ENCODE measurements around the gene PAPPA. TPM values are rescaled to one million over a fixed set of nuclear protein-coding genes. Genes with fewer than 3 reads are reported as not detected.

Gene PAPPA
- total RNA-seq, 1 experiment from 2014 or later = 3.9 TPM

DNA sequence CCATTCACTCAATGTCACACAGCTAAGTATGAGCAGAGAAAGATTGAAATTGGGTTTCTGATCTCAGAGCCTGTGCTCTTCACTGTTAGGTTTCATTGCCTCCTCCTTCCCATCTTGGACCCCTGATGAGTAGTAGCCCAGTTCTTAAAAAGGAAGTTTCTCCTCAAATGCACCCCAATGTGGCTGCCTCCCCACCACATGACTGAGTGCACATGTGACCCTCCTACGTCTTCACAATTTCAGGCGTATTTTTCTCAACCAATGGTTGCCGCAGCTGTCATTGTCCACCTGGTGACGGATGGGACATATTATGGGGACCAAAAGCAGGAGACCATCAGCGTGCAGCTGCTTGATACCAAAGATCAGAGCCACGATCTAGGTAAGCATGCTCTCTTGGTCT is 178.5 kb downstream of the PAPPA start:
- Histone ChIP-seq H3K4me3 (no peak overlapping the region), H3K36me3 (ENCODE audit: low read depth) (no peaks in the 10 kb centered on the region), H3F3A (ENCODE audit: insufficient read depth, low read depth) (peaks cover 5% of the 10 kb centered on the region; the same call in 1 of the 2 replicates), H3K27me3 (ENCODE audit: insufficient read depth, low read depth) (no peaks in the 10 kb centered on the region), H3K9me3 (ENCODE audit: insufficient read depth, low read depth) (no peaks in the 10 kb centered on the region), H4K20me1 (ENCODE audit: insufficient read depth) (no peaks in the 10 kb centered on the region), H2AFZ (no peak overlapping the region), H3K27ac (no peak overlapping the region), H3K79me2 (ENCODE audit: low read depth) (no peaks in the 10 kb centered on the region), H3K4me2 (no peak overlapping the region), H3K4me1 (replicated peaks; ENCODE audit: insufficient read depth) (no peaks in the 10 kb centered on the region), H3K9me2 (ENCODE audit: insufficient read depth) (no peaks in the 10 kb centered on the region)
- DNase-seq = no peak
- no TSS peak for BruUV-seq (replicated peaks)
- POLR2A ChIA-PET (ENCODE audit: unreplicated experiment) = no interaction called here
- intact Hi-C loops (cut with micrococcal nuclease; ENCODE audit: unreplicated experiment) = loop anchor here (10.0 kb wide), 1 partner anchor 177 kb away; the partner anchor contains the start of gene PAPPA
- no peak for TF ChIP-seq EZH2 (IDR thresholded peaks at IDR 0.05; ENCODE audit: low read depth)
- TF ChIP-seq, protein P1, sequence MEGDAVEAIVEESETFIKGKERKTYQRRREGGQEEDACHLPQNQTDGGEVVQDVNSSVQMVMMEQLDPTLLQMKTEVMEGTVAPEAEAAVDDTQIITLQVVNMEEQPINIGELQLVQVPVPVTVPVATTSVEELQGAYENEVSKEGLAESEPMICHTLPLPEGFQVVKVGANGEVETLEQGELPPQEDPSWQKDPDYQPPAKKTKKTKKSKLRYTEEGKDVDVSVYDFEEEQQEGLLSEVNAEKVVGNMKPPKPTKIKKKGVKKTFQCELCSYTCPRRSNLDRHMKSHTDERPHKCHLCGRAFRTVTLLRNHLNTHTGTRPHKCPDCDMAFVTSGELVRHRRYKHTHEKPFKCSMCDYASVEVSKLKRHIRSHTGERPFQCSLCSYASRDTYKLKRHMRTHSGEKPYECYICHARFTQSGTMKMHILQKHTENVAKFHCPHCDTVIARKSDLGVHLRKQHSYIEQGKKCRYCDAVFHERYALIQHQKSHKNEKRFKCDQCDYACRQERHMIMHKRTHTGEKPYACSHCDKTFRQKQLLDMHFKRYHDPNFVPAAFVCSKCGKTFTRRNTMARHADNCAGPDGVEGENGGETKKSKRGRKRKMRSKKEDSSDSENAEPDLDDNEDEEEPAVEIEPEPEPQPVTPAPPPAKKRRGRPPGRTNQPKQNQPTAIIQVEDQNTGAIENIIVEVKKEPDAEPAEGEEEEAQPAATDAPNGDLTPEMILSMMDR (conservative IDR thresholded peaks at IDR 0.05) = no peak
- CTCF ChIA-PET = no interaction called here

DNA sequence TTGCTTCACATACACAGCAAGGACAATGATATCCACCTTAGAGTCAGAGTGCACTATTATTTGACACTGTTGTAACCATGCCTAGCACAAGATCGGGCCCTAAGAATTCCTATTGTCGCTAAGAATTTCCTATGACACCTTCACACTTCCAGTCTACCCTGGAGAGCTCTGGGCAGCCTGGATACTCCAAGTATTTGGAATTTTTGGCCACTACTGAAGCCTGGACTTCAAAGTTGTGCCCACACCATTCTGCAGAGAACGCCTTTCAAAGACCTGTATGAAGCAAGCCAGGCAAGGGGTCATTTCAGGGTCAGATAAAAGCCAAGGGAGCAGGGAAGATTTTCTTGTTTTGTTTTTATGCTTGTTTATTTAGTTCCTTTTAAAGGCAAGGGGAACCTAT is 179.7 kb downstream of the PAPPA start:
- intact Hi-C loops (cut with micrococcal nuclease; ENCODE audit: unreplicated experiment) = loop anchor here (10.0 kb wide), 1 partner anchor 178 kb away; the partner anchor contains the start of gene PAPPA
- no peak for TF ChIP-seq EZH2 (IDR thresholded peaks at IDR 0.05; ENCODE audit: low read depth)
- TF ChIP-seq, protein P1 (conservative IDR thresholded peaks at IDR 0.05) = no peak
- ChIA-PET CTCF (no interaction called here), POLR2A (ENCODE audit: unreplicated experiment) (no interaction called here)
- no peak for DNase-seq
- H2AFZ ChIP-seq = no peak overlapping the region
- no peaks in the 10 kb centered on the region for H4K20me1 ChIP-seq (ENCODE audit: insufficient read depth)
- H3K9me2 ChIP-seq (ENCODE audit: insufficient read depth) = no peaks in the 10 kb centered on the region
- no peak overlapping the region for H3K4me3 ChIP-seq
- no peaks in the 10 kb centered on the region for H3K79me2 ChIP-seq (ENCODE audit: low read depth)
- H3K4me1 ChIP-seq (replicated peaks; ENCODE audit: insufficient read depth) = no peaks in the 10 kb centered on the region
- peaks cover 5% of the 10 kb centered on the region; the same call in 1 of the 2 replicates for H3F3A ChIP-seq (ENCODE audit: insufficient read depth, low read depth)
- H3K27ac ChIP-seq = no peak overlapping the region
- no TSS peak for BruUV-seq (replicated peaks)
- no peaks in the 10 kb centered on the region for H3K27me3 ChIP-seq (ENCODE audit: insufficient read depth, low read depth)
- H3K9me3 ChIP-seq (ENCODE audit: insufficient read depth, low read depth) = no peaks in the 10 kb centered on the region
- no peak overlapping the region for H3K4me2 ChIP-seq
- H3K36me3 ChIP-seq (ENCODE audit: low read depth) = no peaks in the 10 kb centered on the region

DNA sequence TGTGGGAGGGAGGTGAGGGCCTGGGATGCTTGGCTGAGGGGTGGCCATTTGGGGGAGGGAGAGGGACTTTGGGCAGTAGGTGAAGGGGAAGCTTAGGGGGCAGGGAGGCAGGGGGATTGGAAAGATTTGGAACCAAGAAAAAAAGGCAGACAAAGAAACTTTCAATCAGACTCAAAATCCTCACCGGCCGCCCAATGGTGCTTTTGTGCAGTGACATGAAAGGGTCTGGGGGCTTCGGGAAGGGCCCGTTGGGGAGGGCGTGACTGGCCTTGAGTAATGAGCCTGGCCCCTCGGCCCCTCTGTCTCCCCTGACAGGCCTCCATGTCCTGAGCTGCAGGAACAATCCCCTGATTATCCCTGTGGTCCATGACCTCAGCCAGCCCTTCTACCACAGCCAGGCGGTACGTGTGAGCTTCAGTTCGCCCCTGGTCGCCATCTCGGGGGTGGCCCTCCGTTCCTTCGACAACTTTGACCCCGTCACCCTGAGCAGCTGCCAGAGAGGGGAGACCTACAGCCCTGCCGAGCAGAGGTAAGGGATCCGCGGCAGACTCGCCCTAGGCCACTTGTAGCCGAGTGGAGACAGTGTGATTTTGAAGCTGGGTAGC is 181.1 kb downstream of the PAPPA start:
- Histone ChIP-seq H3K27ac (no peak overlapping the region), H3K79me2 (ENCODE audit: low read depth) (no peaks in the 10 kb centered on the region), H3K4me3 (no peak overlapping the region), H3K27me3 (ENCODE audit: insufficient read depth, low read depth) (no peaks in the 10 kb centered on the region), H3K4me1 (replicated peaks; ENCODE audit: insufficient read depth) (no peaks in the 10 kb centered on the region), H3K9me2 (ENCODE audit: insufficient read depth) (no peaks in the 10 kb centered on the region), H3K4me2 (no peak overlapping the region), H2AFZ (no peak overlapping the region), H3K36me3 (ENCODE audit: low read depth) (no peaks in the 10 kb centered on the region), H3K9me3 (ENCODE audit: insufficient read depth, low read depth) (no peaks in the 10 kb centered on the region), H4K20me1 (ENCODE audit: insufficient read depth) (no peaks in the 10 kb centered on the region), H3F3A (ENCODE audit: insufficient read depth, low read depth) (peaks cover 5% of the 10 kb centered on the region; the same call in 1 of the 2 replicates)
- ChIA-PET CTCF (no interaction called here), POLR2A (ENCODE audit: unreplicated experiment) (interaction anchor here (0.6 kb wide), 1 partner anchor 183 kb away, joined by 4 read pairs; no protein-coding TSS in a partner anchor)
- no peak for DNase-seq
- BruUV-seq (replicated peaks) = no TSS peak
- intact Hi-C loops (cut with micrococcal nuclease; ENCODE audit: unreplicated experiment) = loop anchor here (10.0 kb wide), 1 partner anchor 180 kb away; the partner anchor contains the start of gene PAPPA
- TF ChIP-seq, protein P1 (conservative IDR thresholded peaks at IDR 0.05) = no peak
- no peak for TF ChIP-seq EZH2 (IDR thresholded peaks at IDR 0.05; ENCODE audit: low read depth)

Data from PC-9 (cell line).